ENCODE data around the gene CASK. TPM values are rescaled to one million over a fixed set of nuclear protein-coding genes. Genes with fewer than 3 reads are reported as not detected.

Gene CASK
- total and polyA plus RNA-seq, 2 donors (not counting 1 experiment from before 2014, with no cell fraction given): 27.4 to 78.3 TPM

DNA sequence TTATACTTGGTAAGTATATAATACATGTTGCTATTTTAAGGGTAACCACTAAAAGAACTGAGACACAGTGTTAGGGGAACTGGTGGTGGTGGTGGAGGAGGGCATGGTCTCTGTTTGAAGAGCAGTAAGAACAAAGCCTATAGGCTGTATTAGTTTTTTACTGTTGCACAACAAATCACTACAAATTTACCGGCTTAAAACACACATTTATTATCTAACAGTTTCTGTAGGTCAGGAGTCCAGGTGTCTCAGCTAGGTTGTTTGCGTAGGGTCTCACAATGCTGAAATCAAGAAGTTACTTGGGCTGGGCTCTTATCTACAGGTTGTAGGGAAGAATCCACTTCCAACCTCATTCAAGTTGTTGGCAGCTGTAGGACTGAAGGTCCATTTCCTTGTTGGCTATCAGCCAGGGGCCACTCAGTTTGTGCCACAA lies 52.6 kb downstream of the CASK start:
- Histone ChIP-seq H3K36me3 (ENCODE audit: control insufficient read depth, insufficient read depth, low read length) (no peaks in the 10 kb centered on the region), H3K79me2 (ENCODE audit: control insufficient read depth, insufficient read depth, low read length) (no peaks in the 10 kb centered on the region), H3K4me3 (replicated peaks in 1 of 4; ENCODE audit: control extremely low read depth in 1 of 4, insufficient read depth in 1 of 4, low read depth in 3 of 4, low read length in 4 of 4) (no peak overlapping the region), H3K4me1 (ENCODE audit: control insufficient read depth, extremely low read depth, insufficient read depth, low read length) (no peaks in the 10 kb centered on the region), H3K9me3 (ENCODE audit: control insufficient read depth, insufficient read depth, low read depth, low read length) (no peaks in the 10 kb centered on the region), H3K4me2 (ENCODE audit: extremely low read depth, insufficient read depth, low read length) (no peak overlapping the region), H2AFZ (ENCODE audit: low read length) (no peak overlapping the region), H3K9ac (ENCODE audit: insufficient read depth, low read length) (no peak overlapping the region), H4K20me1 (ENCODE audit: control insufficient read depth, extremely low read depth, insufficient read depth, low read length) (no peaks in the 10 kb centered on the region), H3K27me3 (ENCODE audit: control insufficient read depth, insufficient read depth, low read length) (no peaks in the 10 kb centered on the region), H3K27ac (ENCODE audit: insufficient read depth, low read length) (no peak overlapping the region)
- no peak for DNase-seq (ENCODE audit: low read depth in 2 of 2)
- TF ChIP-seq, protein P1, sequence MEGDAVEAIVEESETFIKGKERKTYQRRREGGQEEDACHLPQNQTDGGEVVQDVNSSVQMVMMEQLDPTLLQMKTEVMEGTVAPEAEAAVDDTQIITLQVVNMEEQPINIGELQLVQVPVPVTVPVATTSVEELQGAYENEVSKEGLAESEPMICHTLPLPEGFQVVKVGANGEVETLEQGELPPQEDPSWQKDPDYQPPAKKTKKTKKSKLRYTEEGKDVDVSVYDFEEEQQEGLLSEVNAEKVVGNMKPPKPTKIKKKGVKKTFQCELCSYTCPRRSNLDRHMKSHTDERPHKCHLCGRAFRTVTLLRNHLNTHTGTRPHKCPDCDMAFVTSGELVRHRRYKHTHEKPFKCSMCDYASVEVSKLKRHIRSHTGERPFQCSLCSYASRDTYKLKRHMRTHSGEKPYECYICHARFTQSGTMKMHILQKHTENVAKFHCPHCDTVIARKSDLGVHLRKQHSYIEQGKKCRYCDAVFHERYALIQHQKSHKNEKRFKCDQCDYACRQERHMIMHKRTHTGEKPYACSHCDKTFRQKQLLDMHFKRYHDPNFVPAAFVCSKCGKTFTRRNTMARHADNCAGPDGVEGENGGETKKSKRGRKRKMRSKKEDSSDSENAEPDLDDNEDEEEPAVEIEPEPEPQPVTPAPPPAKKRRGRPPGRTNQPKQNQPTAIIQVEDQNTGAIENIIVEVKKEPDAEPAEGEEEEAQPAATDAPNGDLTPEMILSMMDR (conservative IDR thresholded peaks at IDR 0.05 in 1 of 2, IDR thresholded peaks at IDR 0.05 in 1 of 2; ENCODE audit: low read depth in 1 of 2, low read length in 2 of 2): no peak
- TF ChIP-seq EZH2 (IDR thresholded peaks at IDR 0.05; ENCODE audit: low read length, missing control alignments): no peak

GRCh38 chrX:41868392-41868977 lies 54.9 kb downstream of the CASK start:
- no peaks in the 10 kb centered on the region for H3K9me3 ChIP-seq (ENCODE audit: control insufficient read depth, insufficient read depth, low read depth, low read length)
- no peaks in the 10 kb centered on the region for H3K4me1 ChIP-seq (ENCODE audit: control insufficient read depth, extremely low read depth, insufficient read depth, low read length)
- no peaks in the 10 kb centered on the region for H3K36me3 ChIP-seq (ENCODE audit: control insufficient read depth, insufficient read depth, low read length)
- H2AFZ ChIP-seq (ENCODE audit: low read length): no peak overlapping the region
- no peaks in the 10 kb centered on the region for H3K27me3 ChIP-seq (ENCODE audit: control insufficient read depth, insufficient read depth, low read length)
- H4K20me1 ChIP-seq (ENCODE audit: control insufficient read depth, extremely low read depth, insufficient read depth, low read length): no peaks in the 10 kb centered on the region
- H3K4me3 ChIP-seq (replicated peaks in 1 of 4; ENCODE audit: control extremely low read depth in 1 of 4, insufficient read depth in 1 of 4, low read depth in 3 of 4, low read length in 4 of 4): no peak overlapping the region
- H3K9ac ChIP-seq (ENCODE audit: insufficient read depth, low read length): no peak overlapping the region
- no peak for TF ChIP-seq EZH2 (IDR thresholded peaks at IDR 0.05; ENCODE audit: low read length, missing control alignments)
- TF ChIP-seq, protein P1 (conservative IDR thresholded peaks at IDR 0.05 in 1 of 2, IDR thresholded peaks at IDR 0.05 in 1 of 2; ENCODE audit: low read depth in 1 of 2, low read length in 2 of 2): no peak
- H3K4me2 ChIP-seq (ENCODE audit: extremely low read depth, insufficient read depth, low read length): no peak overlapping the region
- DNase-seq (ENCODE audit: low read depth in 2 of 2): no peak
- H3K79me2 ChIP-seq (ENCODE audit: control insufficient read depth, insufficient read depth, low read length): no peaks in the 10 kb centered on the region
- H3K27ac ChIP-seq (ENCODE audit: insufficient read depth, low read length): no peak overlapping the region

- Histone ChIP-seq H3K9me3 (ENCODE audit: control insufficient read depth, insufficient read depth, low read depth, low read length) (no peaks in the 10 kb centered on the region), H3K9ac (ENCODE audit: insufficient read depth, low read length) (no peak overlapping the region), H3K4me3 (replicated peaks in 1 of 4; ENCODE audit: control extremely low read depth in 1 of 4, insufficient read depth in 1 of 4, low read depth in 3 of 4, low read length in 4 of 4) (no peak overlapping the region), H3K27ac (ENCODE audit: insufficient read depth, low read length) (no peak overlapping the region), H4K20me1 (ENCODE audit: control insufficient read depth, extremely low read depth, insufficient read depth, low read length) (no peaks in the 10 kb centered on the region), H3K4me2 (ENCODE audit: extremely low read depth, insufficient read depth, low read length) (no peak overlapping the region), H3K27me3 (ENCODE audit: control insufficient read depth, insufficient read depth, low read length) (no peaks in the 10 kb centered on the region), H3K4me1 (ENCODE audit: control insufficient read depth, extremely low read depth, insufficient read depth, low read length) (no peaks in the 10 kb centered on the region), H2AFZ (ENCODE audit: low read length) (no peak overlapping the region), H3K79me2 (ENCODE audit: control insufficient read depth, insufficient read depth, low read length) (no peaks in the 10 kb centered on the region), H3K36me3 (ENCODE audit: control insufficient read depth, insufficient read depth, low read length) (no peaks in the 10 kb centered on the region)
- no peak for DNase-seq (ENCODE audit: low read depth in 2 of 2)
- TF ChIP-seq, protein P1 (conservative IDR thresholded peaks at IDR 0.05 in 1 of 2, IDR thresholded peaks at IDR 0.05 in 1 of 2; ENCODE audit: low read depth in 1 of 2, low read length in 2 of 2): no peak
- no peak for TF ChIP-seq EZH2 (IDR thresholded peaks at IDR 0.05; ENCODE audit: low read length, missing control alignments)
Observed at GRCh38 chrX:41863343-41864203, 59.8 kb downstream of the CASK start.

Measured in fibroblast of lung (primary cell).